ENCODE results near the gene TSPAN5. TPM values are rescaled to one million over a fixed set of nuclear protein-coding genes. Genes with fewer than 3 reads are reported as not detected.

TSPAN5 gene
- total and polyA plus RNA-seq, 10 donors = 4.6 to 33.6 (median 22.9) TPM

GRCh38 chr4:98507299-98507698, 151.1 kb downstream of the TSPAN5 start:
- H3K4me3 ChIP-seq = no peak overlapping the region
- TF ChIP-seq POLR2A (IDR thresholded peaks at IDR 0.05) (no peak), POLR2AphosphoS5 (IDR thresholded peaks at IDR 0.05) (no peak), CTCF (IDR thresholded peaks at IDR 0.05 in 8 of 11, conservative IDR thresholded peaks at IDR 0.05 in 3 of 11) (no peak)
- H3K9me3 ChIP-seq = no peaks in the 10 kb centered on the region
- H3K36me3 ChIP-seq = peaks cover 0 to 8% (median 0%) of the 10 kb centered on the region in 6 donors
- DNase-seq = no peak
- no peak overlapping the region for H3K27ac ChIP-seq
- 79 to 96% (median 93%) methylated on average over 3 of the region's 3 CpGs for WGBS, 5 donors
- H3K4me1 ChIP-seq = no peaks in the 10 kb centered on the region
- H3K27me3 ChIP-seq (replicated peaks in 1 of 7) = no peaks in the 10 kb centered on the region
- intact Hi-C loops (cut with DNase I; ENCODE audit: low total_unique reads) = no loop called here

GRCh38 chr4:98506462-98507132, 151.8 kb downstream of the TSPAN5 start:
- H3K27me3 ChIP-seq (replicated peaks in 1 of 7) = no peaks in the 10 kb centered on the region
- H3K9me3 ChIP-seq = no peaks in the 10 kb centered on the region
- TF ChIP-seq POLR2AphosphoS5 (IDR thresholded peaks at IDR 0.05) (no peak), CTCF (IDR thresholded peaks at IDR 0.05 in 8 of 11, conservative IDR thresholded peaks at IDR 0.05 in 3 of 11) (no peak), POLR2A (IDR thresholded peaks at IDR 0.05) (no peak)
- H3K36me3 ChIP-seq = peaks cover 0 to 8% (median 0%) of the 10 kb centered on the region in 6 donors
- no peaks in the 10 kb centered on the region for H3K4me1 ChIP-seq
- H3K4me3 ChIP-seq = no peak overlapping the region
- no peak for DNase-seq
- H3K27ac ChIP-seq = no peak overlapping the region
- 76 to 83% (median 80%) methylated on average over 5 of the region's 5 CpGs for WGBS, 5 donors
- intact Hi-C loops (cut with DNase I; ENCODE audit: low total_unique reads) = no loop called here

GRCh38 chr4:98505992-98506391, 152.4 kb downstream of the TSPAN5 start:
- Histone ChIP-seq H3K27me3 (replicated peaks in 1 of 7) (no peaks in the 10 kb centered on the region), H3K27ac (no peak overlapping the region), H3K4me3 (no peak overlapping the region), H3K36me3 (peaks cover 0 to 8% (median 0%) of the 10 kb centered on the region in 6 donors), H3K4me1 (no peaks in the 10 kb centered on the region), H3K9me3 (no peaks in the 10 kb centered on the region)
- intact Hi-C loops (cut with DNase I; ENCODE audit: low total_unique reads) = no loop called here
- no peak for DNase-seq
- no peak for TF ChIP-seq CTCF (IDR thresholded peaks at IDR 0.05 in 8 of 11, conservative IDR thresholded peaks at IDR 0.05 in 3 of 11)
- no peak for TF ChIP-seq POLR2A (IDR thresholded peaks at IDR 0.05)
- 70 to 94% (median 86%) methylated on average over 1 of the region's 1 CpG for WGBS, 5 donors

GRCh38 chr4:98504091-98504490, 154.3 kb downstream of the TSPAN5 start:
- intact Hi-C loops (cut with DNase I; ENCODE audit: low total_unique reads) = no loop called here
- H3K36me3 ChIP-seq = peaks cover 0 to 8% (median 0%) of the 10 kb centered on the region in 6 donors

More at GRCh38 chr4:98504091-98504490, 154.3 kb downstream of the TSPAN5 start:
- 93 to 100% (median 95%) methylated on average over 2 of the region's 2 CpGs for WGBS, 5 donors
- TF ChIP-seq CTCF (IDR thresholded peaks at IDR 0.05 in 8 of 11, conservative IDR thresholded peaks at IDR 0.05 in 3 of 11) (no peak), POLR2AphosphoS5 (IDR thresholded peaks at IDR 0.05) (no peak), POLR2A (IDR thresholded peaks at IDR 0.05) (no peak)
- no peaks in the 10 kb centered on the region for H3K27me3 ChIP-seq (replicated peaks in 1 of 7)
- H3K4me3 ChIP-seq = no peak overlapping the region
- no peaks in the 10 kb centered on the region for H3K9me3 ChIP-seq
- H3K27ac ChIP-seq = no peak overlapping the region
- DNase-seq = no peak
- no peaks in the 10 kb centered on the region for H3K4me1 ChIP-seq
